K562 (cell line): ENCODE results near the gene ACSL5. TPM values are rescaled to one million over a fixed set of nuclear protein-coding genes. Genes with fewer than 3 reads are reported as not detected.

Experiments
- ATAC-seq: fragments of 200-7000 bp; cut with Tn5 transposase; 3 replicates; pipeline ENCODE4 v1.9.1; 2020; ENCODE audit warnings: moderate library complexity
- BruUV-seq: library from RNA; stranded (reverse); fragments of 400-500 nt; replicated peaks from 2 replicates; lab custom pipeline; 2021; lab: Mats Ljungman, UMichigan
- CTCF ChIA-PET: fragments of 300-600 bp; formaldehyde crosslinking; extraction: SDS; loops from one replicate; lab custom pipeline; 2021; ENCODE audit warnings: low intra/inter-chr PET ratio; lab: Yijun Ruan, JAX
- POLR2A ChIA-PET: fragments of 300-600, 350-650 bp; sonication (Branson Sonifier 250); formaldehyde crosslinking; extraction: SDS; loops from one replicate; lab custom pipeline; 2021; ENCODE audit warnings: antibody characterized with exemption, inconsistent platforms; lab: Yijun Ruan, JAX
- DNase-seq, 4 experiments: peaks; one replicate each; pipeline versions ENCODE4 v3.0.0 to v3.0.0-alpha.2; 2011 to 2018; ENCODE audit warnings: low spot score in 3 of 4, mixed read lengths in 3 of 4; ENCODE audit errors: extremely low read depth in 1 of 4
- FAIRE-seq: peaks from 2 replicates; lab custom pipeline; 2011; peaks lifted over from hg19 to GRCh38; lab: Jason Lieb, UNC
- H2AFZ ChIP-seq: 2 replicates; pipeline ENCODE4 v1.6.0; 2011; ENCODE audit warnings: low read depth, low read length, control low read depth, inconsistent platforms
- H3K27ac ChIP-seq: fragments of 200-600 bp; 3 replicates; pipeline ENCODE4 v1.8.0; 2011; ENCODE audit warnings: low read depth, mild to moderate bottlenecking, control low read depth, inconsistent platforms, low read length, moderate library complexity, mixed read lengths; ENCODE audit errors: extremely low read depth
- H3K27me3 ChIP-seq, 2 experiments: fragments of 300-600 bp in 1 of 2; 2 replicates in 1 of 2; 3 replicates in 1 of 2; pipeline versions ENCODE4 v1.6.0 to v1.8.0; 2011; ENCODE audit warnings: inconsistent platforms in 2 of 2, low read length in 2 of 2, mild to moderate bottlenecking in 1 of 2, mixed read lengths in 1 of 2, moderate library complexity in 1 of 2; ENCODE audit not compliant: control insufficient read depth in 2 of 2, insufficient read depth in 2 of 2
- H3K36me3 ChIP-seq: fragments of 300-600 bp; 3 replicates; pipeline ENCODE4 v1.8.0; 2011; ENCODE audit warnings: mild to moderate bottlenecking, low read length, inconsistent platforms; ENCODE audit not compliant: control insufficient read depth, insufficient read depth
- H3K4me1 ChIP-seq, 2 experiments: fragments of 200-600 bp in 1 of 2; replicated peaks in 1 of 2; 2 replicates in 1 of 2; 3 replicates in 1 of 2; pipeline versions ENCODE4 v1.5.1 to v1.8.0; 2011; ENCODE audit warnings: inconsistent platforms in 2 of 2, low read length in 2 of 2, mild to moderate bottlenecking in 1 of 2, mixed read lengths in 1 of 2, moderate library complexity in 1 of 2; ENCODE audit not compliant: control insufficient read depth in 2 of 2, insufficient read depth in 2 of 2
- H3K4me2 ChIP-seq: 2 replicates; pipeline ENCODE4 v1.6.1; 2011; ENCODE audit warnings: low read length, control low read depth, inconsistent platforms, mixed read lengths; ENCODE audit not compliant: insufficient read depth
- H3K4me3 ChIP-seq: fragments of 200-600 bp; sonication (generic), shearing (Covaris generic); 2 replicates; pipeline ENCODE4 v1.5.1; 2016; ENCODE audit warnings: control low read depth, inconsistent platforms
- H3K79me2 ChIP-seq: fragments of 200-600 bp; 3 replicates; pipeline ENCODE4 v1.8.0; 2011; ENCODE audit warnings: low read length, inconsistent platforms; ENCODE audit not compliant: control insufficient read depth, insufficient read depth
- H3K9ac ChIP-seq, 2 experiments: 2 replicates each; pipeline versions ENCODE4 v1.6.0 to v1.6.1; 2011; ENCODE audit warnings: low read depth in 2 of 2, low read length in 2 of 2, control low read depth in 1 of 2, inconsistent platforms in 1 of 2, mild to moderate bottlenecking in 1 of 2, mixed read lengths in 1 of 2; ENCODE audit not compliant: insufficient read depth in 1 of 2
- H3K9me1 ChIP-seq: one replicate; pipeline ENCODE4 v1.6.0; 2011; ENCODE audit warnings: inconsistent platforms, mild to moderate bottlenecking, low read length, moderate library complexity; ENCODE audit not compliant: control insufficient read depth, insufficient read depth
- H3K9me3 ChIP-seq: replicated peaks from 2 replicates; pipeline ENCODE4 v1.5.1; 2011; ENCODE audit warnings: low read depth, low read length, inconsistent platforms; ENCODE audit not compliant: control insufficient read depth, insufficient read depth
- H4K20me1 ChIP-seq: replicated peaks from 2 replicates; pipeline ENCODE4 v1.6.1; 2011; ENCODE audit warnings: low read length, inconsistent platforms, mixed read lengths; ENCODE audit not compliant: control insufficient read depth, insufficient read depth
- ADNP ChIP-seq: fragments of 200-800 bp; sonication (Bioruptor generic); IDR thresholded peaks from 2 replicates; pipeline ENCODE4 v1.6.1; 2016; ENCODE audit warnings: missing genetic modification characterization, missing compliant biosample characterization
- GABPB2 ChIP-seq: fragments of 250-450 bp; sonication (Bioruptor Pico); conservative IDR thresholded peaks from 2 replicates; pipeline ENCODE4 v1.5.1; 2021; ENCODE audit warnings: mild to moderate bottlenecking
- RAD51 ChIP-seq: fragments of 450-650 bp; IDR thresholded peaks from 2 replicates; pipeline ENCODE4 v1.7.1; 2016; ENCODE audit warnings: low read depth, mild to moderate bottlenecking, borderline replicate concordance
- TCF7L2 ChIP-seq: fragments of 150-350 bp; IDR thresholded peaks from 2 replicates; pipeline ENCODE4 v1.6.1; 2016; ENCODE audit warnings: low read depth, mild to moderate bottlenecking, low read length, moderate library complexity
- ZFX ChIP-seq: sonication (generic); formaldehyde crosslinking; IDR thresholded peaks from 2 replicates; pipeline ENCODE4 v1.8.0; 2022; ENCODE audit warnings: mild to moderate bottlenecking, missing genetic modification reagents, moderate library complexity
- WGBS: fragments of 100-300 bp; shearing (Covaris generic); methylation state at CpG from one replicate; pipeline ENCODE4 v1.1.6; 2016; ENCODE audit warnings: low coverage, mixed read lengths; ENCODE audit not compliant: insufficient coverage; ENCODE audit errors: missing lambda C conversion rate; 5-methylcytosine and 5-hydroxymethylcytosine counted together
- in situ Hi-C: fragments of 300-500 bp; cut with MboI; formaldehyde crosslinking; loops from 4 replicates; pipeline ENCODE4 v1.15.0; 2018; ENCODE audit warnings: inconsistent platforms, mixed read lengths
- intact Hi-C: fragments of 100-400 bp; cut with micrococcal nuclease; formaldehyde crosslinking; loops from 2 replicates; pipeline ENCODE4 v1.14.2; 2022
- polyA plus RNA-seq, 8 experiments: library from polyadenylated mRNA; depleted of rRNA in 4 of 8; stranded (reverse) in 5 of 8; unstranded in 3 of 8; fragments of >200 nt; fragmentation: Nextera tagmentation in 2 of 8; fragmentation: Illumina TruSeq in 1 of 8; extraction: Ambion mirVana in 2 of 8; extraction: Trizol in 1 of 8; gene quantifications; 2 replicates each; pipeline versions ENCODE4 v1.2.1 to v1.2.3, GENCODE V29; 2011 to 2014; ENCODE audit warnings: inconsistent platforms in 1 of 8, missing spikeins in 1 of 8
- total RNA-seq, 7 experiments: library from RNA; depleted of rRNA in 6 of 7; stranded (reverse); fragments of >200 nt in 6 of 7; fragmentation: Illumina TruSeq in 2 of 7; extraction: Trizol in 2 of 7; gene quantifications; 2 replicates each; pipeline versions ENCODE4 v1.2.1 to v1.2.3, GENCODE V29; 2011 to 2021; ENCODE audit warnings: low replicate concordance in 1 of 7
- TF ChIP-seq, protein P1 (sequence below): fragments of 450-650 bp; IDR thresholded peaks from 2 replicates; pipeline ENCODE4 v1.6.1; 2016; ENCODE audit warnings: low read depth
- TF ChIP-seq, protein P2 (sequence below), 2 experiments: fragments of 250-450 bp in 1 of 2; fragments of 450-650 bp in 1 of 2; sonication (Bioruptor Pico) in 1 of 2; IDR thresholded peaks; 2 replicates each; pipeline versions ENCODE4 v1.6.1 to v1.8.0; 2016 to 2021; ENCODE audit warnings: mild to moderate bottlenecking in 2 of 2, moderate library complexity in 2 of 2, missing compliant biosample characterization in 1 of 2, missing genetic modification characterization in 1 of 2
- TF ChIP-seq, protein P3 (sequence below): sonication (generic); formaldehyde crosslinking; IDR thresholded peaks from 2 replicates; pipeline ENCODE4 v1.8.0; 2023; ENCODE audit warnings: mild to moderate bottlenecking, missing genetic modification reagents

ACSL5 gene
- total and polyA plus RNA-seq, 9 of the 15 experiments (the other 6 are each of a cell fraction or from before 2014, with no cell fraction given): 0.19 to 1.4 (median 0.55) TPM

DNA sequence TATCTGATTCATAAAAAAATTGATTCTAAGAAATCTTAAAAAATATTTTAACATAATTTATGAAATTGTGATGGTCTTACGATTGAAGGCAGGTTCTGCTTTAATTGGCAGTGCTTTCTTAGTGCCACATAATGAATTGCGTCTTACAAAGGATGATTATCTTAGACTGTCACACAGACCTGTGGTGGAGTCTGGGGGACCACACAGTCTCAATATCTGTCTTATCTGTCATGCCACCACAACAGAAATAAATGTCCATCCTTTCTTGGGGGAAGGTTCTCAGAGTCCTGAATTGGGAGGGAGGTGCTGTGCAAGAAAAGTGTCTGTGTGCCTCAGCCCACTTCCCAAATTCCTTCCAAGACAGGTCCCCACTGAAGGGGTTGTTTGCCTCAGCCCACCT, 38.8 kb downstream of the ACSL5 start (continued):
- TF ChIP-seq, protein P1, sequence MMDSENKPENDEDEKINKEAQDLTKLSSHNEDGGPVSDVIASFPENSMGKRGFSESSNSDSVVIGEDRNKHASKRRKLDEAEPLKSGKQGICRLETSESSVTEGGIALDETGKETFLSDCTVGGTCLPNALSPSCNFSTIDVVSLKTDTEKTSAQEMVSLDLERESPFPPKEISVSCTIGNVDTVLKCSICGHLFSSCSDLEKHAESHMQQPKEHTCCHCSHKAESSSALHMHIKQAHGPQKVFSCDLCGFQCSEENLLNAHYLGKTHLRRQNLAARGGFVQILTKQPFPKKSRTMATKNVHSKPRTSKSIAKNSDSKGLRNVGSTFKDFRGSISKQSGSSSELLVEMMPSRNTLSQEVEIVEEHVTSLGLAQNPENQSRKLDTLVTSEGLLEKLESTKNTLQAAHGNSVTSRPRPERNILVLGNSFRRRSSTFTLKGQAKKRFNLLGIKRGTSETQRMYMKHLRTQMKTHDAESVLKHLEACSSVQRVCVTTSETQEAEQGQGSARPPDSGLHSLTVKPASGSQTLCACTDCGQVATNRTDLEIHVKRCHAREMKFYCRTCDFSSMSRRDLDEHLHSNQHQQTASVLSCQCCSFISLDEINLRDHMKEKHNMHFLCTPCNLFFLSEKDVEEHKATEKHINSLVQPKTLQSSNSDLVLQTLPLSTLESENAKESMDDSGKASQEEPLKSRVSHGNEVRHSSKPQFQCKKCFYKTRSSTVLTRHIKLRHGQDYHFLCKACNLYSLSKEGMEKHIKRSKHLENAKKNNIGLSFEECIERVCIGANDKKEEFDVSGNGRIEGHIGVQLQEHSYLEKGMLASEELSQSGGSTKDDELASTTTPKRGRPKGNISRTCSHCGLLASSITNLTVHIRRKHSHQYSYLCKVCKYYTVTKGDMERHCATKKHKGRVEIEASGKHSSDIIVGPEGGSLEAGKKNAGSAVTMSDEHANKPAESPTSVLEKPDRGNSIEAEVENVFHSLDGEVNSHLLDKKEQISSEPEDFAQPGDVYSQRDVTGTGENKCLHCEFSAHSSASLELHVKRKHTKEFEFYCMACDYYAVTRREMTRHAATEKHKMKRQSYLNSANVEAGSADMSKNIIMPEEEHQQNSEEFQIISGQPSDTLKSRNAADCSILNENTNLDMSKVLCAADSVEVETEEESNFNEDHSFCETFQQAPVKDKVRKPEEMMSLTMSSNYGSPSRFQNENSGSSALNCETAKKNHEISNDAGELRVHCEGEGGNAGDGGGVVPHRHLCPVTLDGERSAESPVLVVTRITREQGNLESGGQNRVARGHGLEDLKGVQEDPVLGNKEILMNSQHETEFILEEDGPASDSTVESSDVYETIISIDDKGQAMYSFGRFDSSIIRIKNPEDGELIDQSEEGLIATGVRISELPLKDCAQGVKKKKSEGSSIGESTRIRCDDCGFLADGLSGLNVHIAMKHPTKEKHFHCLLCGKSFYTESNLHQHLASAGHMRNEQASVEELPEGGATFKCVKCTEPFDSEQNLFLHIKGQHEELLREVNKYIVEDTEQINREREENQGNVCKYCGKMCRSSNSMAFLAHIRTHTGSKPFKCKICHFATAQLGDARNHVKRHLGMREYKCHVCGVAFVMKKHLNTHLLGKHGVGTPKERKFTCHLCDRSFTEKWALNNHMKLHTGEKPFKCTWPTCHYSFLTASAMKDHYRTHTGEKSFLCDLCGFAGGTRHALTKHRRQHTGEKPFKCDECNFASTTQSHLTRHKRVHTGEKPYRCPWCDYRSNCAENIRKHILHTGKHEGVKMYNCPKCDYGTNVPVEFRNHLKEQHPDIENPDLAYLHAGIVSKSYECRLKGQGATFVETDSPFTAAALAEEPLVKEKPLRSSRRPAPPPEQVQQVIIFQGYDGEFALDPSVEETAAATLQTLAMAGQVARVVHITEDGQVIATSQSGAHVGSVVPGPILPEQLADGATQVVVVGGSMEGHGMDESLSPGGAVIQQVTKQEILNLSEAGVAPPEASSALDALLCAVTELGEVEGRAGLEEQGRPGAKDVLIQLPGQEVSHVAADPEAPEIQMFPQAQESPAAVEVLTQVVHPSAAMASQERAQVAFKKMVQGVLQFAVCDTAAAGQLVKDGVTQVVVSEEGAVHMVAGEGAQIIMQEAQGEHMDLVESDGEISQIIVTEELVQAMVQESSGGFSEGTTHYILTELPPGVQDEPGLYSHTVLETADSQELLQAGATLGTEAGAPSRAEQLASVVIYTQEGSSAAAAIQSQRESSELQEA: no peak

DNA sequence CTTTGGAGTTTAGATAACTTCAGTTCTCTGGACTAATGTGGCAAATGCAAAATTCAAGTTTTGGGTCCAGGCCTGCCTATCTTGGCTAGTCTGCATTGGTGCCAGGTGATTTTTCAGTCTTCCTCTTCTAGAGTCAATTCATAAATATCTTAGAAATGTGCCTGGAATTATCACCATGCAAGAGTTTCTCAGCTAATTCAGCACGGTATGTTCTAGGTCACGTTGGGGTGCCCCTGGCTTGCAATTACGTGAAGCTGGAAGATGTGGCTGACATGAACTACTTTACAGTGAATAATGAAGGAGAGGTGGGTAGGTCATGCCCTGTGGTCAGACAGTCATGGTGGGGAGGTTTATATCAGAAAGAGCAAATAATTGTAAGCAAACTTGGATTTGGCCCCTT, 47.8 kb downstream of the ACSL5 start:
- no peak overlapping the region for H3K9ac ChIP-seq
- H3K4me3 ChIP-seq: no peak overlapping the region
- ChIA-PET CTCF (no interaction called here), POLR2A (interaction anchor here (0.7 kb wide), 1 partner anchor 1115 kb away, joined by 3 read pairs; no protein-coding TSS in a partner anchor)
- H3K27ac ChIP-seq: no peak overlapping the region
- H2AFZ ChIP-seq: no peak overlapping the region
- DNase-seq (no peak), ATAC-seq (no peak), FAIRE-seq (no peak)
- WGBS: 22% methylated on average over 3 of the region's 3 CpGs
- H3K36me3 ChIP-seq: no peaks in the 10 kb centered on the region
- H3K27me3 ChIP-seq: no peaks in the 10 kb centered on the region
- H3K79me2 ChIP-seq: no peaks in the 10 kb centered on the region
- no peaks in the 10 kb centered on the region for H3K4me1 ChIP-seq
- no TSS peak for BruUV-seq
- no peaks in the 10 kb centered on the region for H4K20me1 ChIP-seq
- intact Hi-C loops: no loop called here
- no peaks in the 10 kb centered on the region for H3K9me3 ChIP-seq
- in situ Hi-C loops: no loop called here
- H3K9me1 ChIP-seq: no peaks in the 10 kb centered on the region
- no peak overlapping the region for H3K4me2 ChIP-seq
- TF ChIP-seq ZFX (CRISPR knock-in tag) (no peak), TCF7L2 (no peak), ADNP (tag) (no peak), GABPB2 (CRISPR knock-in tag) (no peak), RAD51 (no peak)
- TF ChIP-seq, protein P2, sequence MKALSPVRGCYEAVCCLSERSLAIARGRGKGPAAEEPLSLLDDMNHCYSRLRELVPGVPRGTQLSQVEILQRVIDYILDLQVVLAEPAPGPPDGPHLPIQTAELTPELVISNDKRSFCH (CRISPR knock-in tag; IDR thresholded peaks at IDR 0.05): no peak
- TF ChIP-seq, protein P2 (tag; IDR thresholded peaks at IDR 0.05): no peak
- TF ChIP-seq, protein P3, sequence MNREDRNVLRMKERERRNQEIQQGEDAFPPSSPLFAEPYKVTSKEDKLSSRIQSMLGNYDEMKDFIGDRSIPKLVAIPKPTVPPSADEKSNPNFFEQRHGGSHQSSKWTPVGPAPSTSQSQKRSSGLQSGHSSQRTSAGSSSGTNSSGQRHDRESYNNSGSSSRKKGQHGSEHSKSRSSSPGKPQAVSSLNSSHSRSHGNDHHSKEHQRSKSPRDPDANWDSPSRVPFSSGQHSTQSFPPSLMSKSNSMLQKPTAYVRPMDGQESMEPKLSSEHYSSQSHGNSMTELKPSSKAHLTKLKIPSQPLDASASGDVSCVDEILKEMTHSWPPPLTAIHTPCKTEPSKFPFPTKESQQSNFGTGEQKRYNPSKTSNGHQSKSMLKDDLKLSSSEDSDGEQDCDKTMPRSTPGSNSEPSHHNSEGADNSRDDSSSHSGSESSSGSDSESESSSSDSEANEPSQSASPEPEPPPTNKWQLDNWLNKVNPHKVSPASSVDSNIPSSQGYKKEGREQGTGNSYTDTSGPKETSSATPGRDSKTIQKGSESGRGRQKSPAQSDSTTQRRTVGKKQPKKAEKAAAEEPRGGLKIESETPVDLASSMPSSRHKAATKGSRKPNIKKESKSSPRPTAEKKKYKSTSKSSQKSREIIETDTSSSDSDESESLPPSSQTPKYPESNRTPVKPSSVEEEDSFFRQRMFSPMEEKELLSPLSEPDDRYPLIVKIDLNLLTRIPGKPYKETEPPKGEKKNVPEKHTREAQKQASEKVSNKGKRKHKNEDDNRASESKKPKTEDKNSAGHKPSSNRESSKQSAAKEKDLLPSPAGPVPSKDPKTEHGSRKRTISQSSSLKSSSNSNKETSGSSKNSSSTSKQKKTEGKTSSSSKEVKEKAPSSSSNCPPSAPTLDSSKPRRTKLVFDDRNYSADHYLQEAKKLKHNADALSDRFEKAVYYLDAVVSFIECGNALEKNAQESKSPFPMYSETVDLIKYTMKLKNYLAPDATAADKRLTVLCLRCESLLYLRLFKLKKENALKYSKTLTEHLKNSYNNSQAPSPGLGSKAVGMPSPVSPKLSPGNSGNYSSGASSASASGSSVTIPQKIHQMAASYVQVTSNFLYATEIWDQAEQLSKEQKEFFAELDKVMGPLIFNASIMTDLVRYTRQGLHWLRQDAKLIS (CRISPR knock-in tag): no peak
